Measurements from ENCODE around the gene SLF2. TPM values are rescaled to one million over a fixed set of nuclear protein-coding genes. Genes with fewer than 3 reads are reported as not detected.

Gene SLF2
- total and polyA plus RNA-seq, 2 of the 13 experiments (the other 11 are each of a cell fraction or from before 2014, with no cell fraction given), result 12.2 to 48.1 TPM

- DNase-seq (ENCODE audit: low spot score) (peak; percentile 84), ATAC-seq (peak; percentile 34), FAIRE-seq (no peak)
- ChIA-PET CTCF (ENCODE audit: low intra/inter-chr PET ratio, low total read pairs) (interaction anchor here (0.9 to 1.5 kb wide), 4 partner anchors 15 to 43 kb away, joined by 3 to 5 read pairs (median 3); no protein-coding TSS in a partner anchor), POLR2A (interaction anchor here (0.7 to 12.6 kb wide), 13 partner anchors 12 to 597 kb away, joined by 3 to 277 read pairs (median 5); partner anchors contain the start of genes KAZALD1, LZTS2, MRPL43 and TWNK)
- H3K4me2 ChIP-seq (ENCODE audit: low read depth, low read length), result peak overlapping the region; percentile 98
- in situ Hi-C loops (cut with HindIII; ENCODE audit: extremely low pct_ligation_motif_present, low pct_unique_long_range_greater_than_20kb) (no loop called here), intact Hi-C loops (cut with micrococcal nuclease; ENCODE audit: unreplicated experiment) (loop anchor here (2.0 kb wide), 1 partner anchor 43 kb away; no protein-coding TSS in a partner anchor)
- H3K9ac ChIP-seq (ENCODE audit: insufficient read depth, low read depth, low read length), result peak overlapping the region; percentile 90
- peaks cover 88% of the 10 kb centered on the region for H3K4me1 ChIP-seq (ENCODE audit: insufficient read depth, low read length)
- peaks cover 13 to 31% of the 10 kb centered on the region in 2 experiments for H3K36me3 ChIP-seq (replicated peaks in 1 of 2; ENCODE audit: control insufficient read depth in 1 of 2, insufficient read depth in 2 of 2, low read length in 2 of 2)
- WGBS (ENCODE audit: low lambda C conversion rate), result 2% methylated on average over 11 of the region's 13 CpGs
- H3K27me3 ChIP-seq (ENCODE audit: control insufficient read depth in 1 of 2, insufficient read depth in 2 of 2, low read length in 2 of 2), result no peaks in the 10 kb centered on the region; a peak in 1 of 5 replicates
- H3K9me3 ChIP-seq (ENCODE audit: low read length), result no peaks in the 10 kb centered on the region
- H4K20me1 ChIP-seq (ENCODE audit: insufficient read depth, low read length), result no peaks in the 10 kb centered on the region
- H3K4me3 ChIP-seq (replicated peaks in 1 of 3; ENCODE audit: insufficient read depth in 1 of 3, low read depth in 2 of 3, low read length in 3 of 3), result peak overlapping the region; percentile 84 to 96 (median 94)
- peaks cover 45% of the 10 kb centered on the region for H3K79me2 ChIP-seq (ENCODE audit: insufficient read depth, low read length)
- no peak overlapping the region for H2AFZ ChIP-seq (ENCODE audit: low read length)
- H3K27ac ChIP-seq (ENCODE audit: extremely low read length, insufficient read depth, low read length), result peak overlapping the region; percentile 96
- TSS peak; percentile 36 for BruUV-seq (replicated peaks)
- TF ChIP-seq ZNF556 (CRISPR knock-in tag; IDR thresholded peaks at IDR 0.05; ENCODE audit: borderline replicate concordance) (no peak; the same call in 1 of the 2 replicates), ISX (CRISPR knock-in tag; conservative IDR thresholded peaks at IDR 0.05) (no peak; the same call in 1 of the 2 replicates), ZNF562 (CRISPR knock-in tag; IDR thresholded peaks at IDR 0.05; ENCODE audit: borderline replicate concordance) (no peak), FOXK2 (IDR thresholded peaks at IDR 0.05) (no peak), ZNF709 (CRISPR knock-in tag; IDR thresholded peaks at IDR 0.05) (no peak), CERS6 (CRISPR knock-in tag; IDR thresholded peaks at IDR 0.05) (no peak), NCOA2 (CRISPR knock-in tag; IDR thresholded peaks at IDR 0.05) (peak; percentile 77), ZNF672 (CRISPR knock-in tag; IDR thresholded peaks at IDR 0.05) (no peak), FOXM1 (CRISPR knock-in tag; IDR thresholded peaks at IDR 0.05) (no peak), ETV6 (CRISPR knock-in tag; conservative IDR thresholded peaks at IDR 0.05) (no peak), HMGA1 (CRISPR knock-in tag; conservative IDR thresholded peaks at IDR 0.05) (no peak), ZBTB43 (CRISPR knock-in tag; conservative IDR thresholded peaks at IDR 0.05) (peak; percentile 81), SIN3B (IDR thresholded peaks at IDR 0.05; ENCODE audit: low read length) (no peak), SOX13 (IDR thresholded peaks at IDR 0.05) (no peak), SOX13 (CRISPR knock-in tag; conservative IDR thresholded peaks at IDR 0.05 in 1 of 2, IDR thresholded peaks at IDR 0.05 in 1 of 2) (peak in 1 of 2 experiments; percentile 25; a peak in 1 of 4 replicates), ZNF512B (CRISPR knock-in tag; IDR thresholded peaks at IDR 0.05; ENCODE audit: borderline replicate concordance) (no peak), ZNF18 (CRISPR knock-in tag; IDR thresholded peaks at IDR 0.05; ENCODE audit: insufficient replicate concordance) (no peak)
Observed at GRCh38 chr10:100970076-100970913, 57.5 kb downstream of the SLF2 start.

Measured in HepG2 (cell line).